Measurements from ENCODE around the gene H1-8. TPM values are rescaled to one million over a fixed set of nuclear protein-coding genes. Genes with fewer than 3 reads are reported as not detected.
"Not testable (repeated sequence)": the region's sequence is repeated elsewhere in the genome, so short reads cannot be mapped to it uniquely, and the experiment has no call there.

Gene H1-8
- total RNA-seq, 1 experiment from 2014 or later: not detected

- peak; percentile 12 to 39 for DNase-seq
- POLR2A ChIA-PET (ENCODE audit: unreplicated experiment): interaction anchor here (0.6 kb wide), 1 partner anchor 98 kb away, joined by 4 read pairs; no protein-coding TSS in a partner anchor
- H3F3A ChIP-seq (ENCODE audit: insufficient read depth, low read depth): peaks cover 20% of the 10 kb centered on the region
- H3K9me2 ChIP-seq (ENCODE audit: insufficient read depth); CTCF ChIA-PET; H2AFZ ChIP-seq; H4K20me1 ChIP-seq (ENCODE audit: insufficient read depth); BruUV-seq (replicated peaks); H3K36me3 ChIP-seq (ENCODE audit: low read depth); H3K9me3 ChIP-seq (ENCODE audit: insufficient read depth, low read depth); H3K27me3 ChIP-seq (ENCODE audit: insufficient read depth, low read depth); intact Hi-C loops (cut with micrococcal nuclease; ENCODE audit: unreplicated experiment); H3K4me3 ChIP-seq; H3K79me2 ChIP-seq (ENCODE audit: low read depth): not testable (repeated sequence)
- H3K27ac ChIP-seq: peak overlapping the region; percentile 35; the same call in 1 of the 2 replicates
- peaks cover 53% of the 10 kb centered on the region for H3K4me1 ChIP-seq (replicated peaks; ENCODE audit: insufficient read depth)
- peak overlapping the region; percentile 46 for H3K4me2 ChIP-seq
Observed at GRCh38 chr3:129498603-129499488, 44.1 kb upstream of the H1-8 start.

GRCh38 chr3:129499604-129500333, 43.2 kb upstream of the H1-8 start:
- H4K20me1 ChIP-seq (ENCODE audit: insufficient read depth); H3K9me3 ChIP-seq (ENCODE audit: insufficient read depth, low read depth); H2AFZ ChIP-seq; H3K9me2 ChIP-seq (ENCODE audit: insufficient read depth); H3K27me3 ChIP-seq (ENCODE audit: insufficient read depth, low read depth); CTCF ChIA-PET; H3K36me3 ChIP-seq (ENCODE audit: low read depth); H3K27ac ChIP-seq; POLR2A ChIA-PET (ENCODE audit: unreplicated experiment); DNase-seq; H3K79me2 ChIP-seq (ENCODE audit: low read depth); H3K4me3 ChIP-seq; intact Hi-C loops (cut with micrococcal nuclease; ENCODE audit: unreplicated experiment); BruUV-seq (replicated peaks): not testable (repeated sequence)
- H3K4me1 ChIP-seq (replicated peaks; ENCODE audit: insufficient read depth): peaks cover 46% of the 10 kb centered on the region
- peaks cover 12% of the 10 kb centered on the region for H3F3A ChIP-seq (ENCODE audit: insufficient read depth, low read depth)
- peak overlapping the region; percentile 46; the same call in 1 of the 2 replicates for H3K4me2 ChIP-seq

GRCh38 chr3:129500334-129500658, 42.7 kb upstream of the H1-8 start:
- Histone ChIP-seq H3K4me3 (no peak overlapping the region), H3K27me3 (ENCODE audit: insufficient read depth, low read depth) (no peaks in the 10 kb centered on the region), H4K20me1 (ENCODE audit: insufficient read depth) (no peaks in the 10 kb centered on the region), H3K79me2 (ENCODE audit: low read depth) (no peaks in the 10 kb centered on the region), H3K9me3 (ENCODE audit: insufficient read depth, low read depth) (no peaks in the 10 kb centered on the region), H2AFZ (no peak overlapping the region), H3K4me2 (no peak overlapping the region), H3K36me3 (ENCODE audit: low read depth) (no peaks in the 10 kb centered on the region), H3K4me1 (replicated peaks; ENCODE audit: insufficient read depth) (peaks cover 41% of the 10 kb centered on the region), H3K27ac (no peak overlapping the region), H3F3A (ENCODE audit: insufficient read depth, low read depth) (peaks cover 8% of the 10 kb centered on the region), H3K9me2 (ENCODE audit: insufficient read depth) (no peaks in the 10 kb centered on the region)
- TF ChIP-seq EZH2 (IDR thresholded peaks at IDR 0.05; ENCODE audit: low read depth) (no peak), CTCF (conservative IDR thresholded peaks at IDR 0.05) (no peak)
- no peak for DNase-seq
- ChIA-PET CTCF (no interaction called here), POLR2A (ENCODE audit: unreplicated experiment) (no interaction called here)
- intact Hi-C loops (cut with micrococcal nuclease; ENCODE audit: unreplicated experiment): no loop called here
- no TSS peak for BruUV-seq (replicated peaks)

GRCh38 chr3:129501630-129502029, 41.3 kb upstream of the H1-8 start:
- Histone ChIP-seq H3K27me3 (ENCODE audit: insufficient read depth, low read depth) (no peaks in the 10 kb centered on the region), H3K79me2 (ENCODE audit: low read depth) (no peaks in the 10 kb centered on the region), H2AFZ (no peak overlapping the region), H3K4me2 (no peak overlapping the region), H3K27ac (no peak overlapping the region), H3K4me3 (no peak overlapping the region), H4K20me1 (ENCODE audit: insufficient read depth) (no peaks in the 10 kb centered on the region), H3F3A (ENCODE audit: insufficient read depth, low read depth) (peaks cover 5% of the 10 kb centered on the region; the same call in 1 of the 2 replicates), H3K9me2 (ENCODE audit: insufficient read depth) (no peaks in the 10 kb centered on the region), H3K4me1 (replicated peaks; ENCODE audit: insufficient read depth) (peaks cover 29% of the 10 kb centered on the region), H3K9me3 (ENCODE audit: insufficient read depth, low read depth) (no peaks in the 10 kb centered on the region), H3K36me3 (ENCODE audit: low read depth) (no peaks in the 10 kb centered on the region)
- intact Hi-C loops (cut with micrococcal nuclease; ENCODE audit: unreplicated experiment): no loop called here
- TF ChIP-seq CTCF (conservative IDR thresholded peaks at IDR 0.05) (no peak), EZH2 (IDR thresholded peaks at IDR 0.05; ENCODE audit: low read depth) (no peak)
- BruUV-seq (replicated peaks): no TSS peak
- CTCF ChIA-PET: no interaction called here
- DNase-seq: no peak
- POLR2A ChIA-PET (ENCODE audit: unreplicated experiment): no interaction called here
